HG03520 (cell line): ENCODE results near the gene SELENOI.
A peak's percentile ranks its signal among the peaks of the same experiment; 100 is the strongest.
"Not testable (repeated sequence)": the region's sequence is repeated elsewhere in the genome, so short reads cannot be mapped to it uniquely, and the experiment has no call there.

Source experiments
- ATAC-seq: cut with Tn5 transposase; IDR thresholded peaks from one replicate; pipeline ENCODE4 v1.9.1; 2021; ENCODE audit warnings: mild to moderate bottlenecking, moderate library complexity; ENCODE audit not compliant: unreplicated experiment

Gene SELENOI

DNA sequence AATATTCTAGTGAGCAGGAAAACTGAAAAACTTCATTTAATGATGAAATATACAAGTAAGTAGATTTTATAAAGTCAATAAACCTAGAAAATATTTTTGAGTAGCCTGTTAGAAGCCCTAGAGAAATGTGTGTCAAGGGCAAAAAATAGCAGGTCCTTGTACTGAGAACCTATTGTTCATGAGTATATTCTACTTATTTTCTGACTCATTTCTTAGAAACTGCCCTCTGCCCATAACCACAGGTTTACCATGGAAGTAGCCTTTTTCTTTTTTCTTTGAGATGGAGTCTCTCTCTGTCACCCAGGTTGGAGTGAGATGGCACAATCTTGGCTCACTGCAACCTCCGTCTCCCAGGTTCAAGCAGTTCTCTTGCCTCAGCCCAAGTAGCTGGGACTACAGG lies 19.4 kb upstream of the SELENOI start:
- ATAC-seq: no peak

DNA sequence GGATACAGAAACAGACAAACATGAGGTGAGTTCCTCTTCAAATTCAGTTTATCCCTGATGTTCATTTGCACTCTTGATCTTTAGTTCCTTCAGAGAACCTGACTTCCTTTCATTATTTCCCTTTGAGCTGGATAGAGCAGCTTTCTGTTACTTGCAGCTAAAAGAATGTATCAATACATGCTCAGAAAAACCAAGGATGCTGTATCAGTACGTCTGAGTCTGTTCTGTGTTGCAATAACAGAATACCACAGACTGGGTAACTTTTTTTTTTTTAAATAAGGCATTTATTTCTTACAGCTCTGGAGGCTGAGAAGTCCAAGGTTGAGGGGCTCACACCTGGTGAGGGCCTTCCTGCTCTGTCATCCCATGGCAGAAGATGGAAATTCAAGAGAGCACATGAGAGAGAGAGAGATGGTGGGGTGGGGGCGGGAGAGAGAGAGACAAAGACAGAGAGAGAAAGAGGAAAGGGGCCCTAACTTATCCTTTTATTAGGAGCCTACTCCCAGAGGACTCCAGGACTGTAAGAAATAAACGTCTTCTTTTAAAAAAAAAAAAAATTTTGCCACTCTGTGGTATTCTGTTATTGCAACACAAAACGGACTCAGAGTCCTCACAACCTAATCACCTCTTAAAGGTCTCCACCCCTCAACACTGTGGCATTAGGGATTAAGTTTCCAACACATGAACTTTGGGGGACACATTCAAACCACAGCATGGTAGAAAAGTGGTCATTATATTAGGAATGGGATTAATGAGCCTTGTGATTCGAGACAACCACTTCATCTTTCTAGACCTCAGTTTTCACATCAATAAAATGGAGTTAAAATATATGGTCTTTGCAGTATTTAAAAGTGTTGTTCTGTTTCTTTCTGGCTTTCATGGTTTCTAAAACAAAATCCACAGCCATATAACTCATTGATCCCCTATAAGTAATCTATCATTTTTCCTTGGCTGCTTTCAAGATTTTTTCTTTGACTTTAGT lies 18.4 kb upstream of the SELENOI start:
- ATAC-seq: no peak

GRCh38 chr2:26329083-26329482 lies 16.9 kb upstream of the SELENOI start:
- not testable (repeated sequence) for ATAC-seq

DNA sequence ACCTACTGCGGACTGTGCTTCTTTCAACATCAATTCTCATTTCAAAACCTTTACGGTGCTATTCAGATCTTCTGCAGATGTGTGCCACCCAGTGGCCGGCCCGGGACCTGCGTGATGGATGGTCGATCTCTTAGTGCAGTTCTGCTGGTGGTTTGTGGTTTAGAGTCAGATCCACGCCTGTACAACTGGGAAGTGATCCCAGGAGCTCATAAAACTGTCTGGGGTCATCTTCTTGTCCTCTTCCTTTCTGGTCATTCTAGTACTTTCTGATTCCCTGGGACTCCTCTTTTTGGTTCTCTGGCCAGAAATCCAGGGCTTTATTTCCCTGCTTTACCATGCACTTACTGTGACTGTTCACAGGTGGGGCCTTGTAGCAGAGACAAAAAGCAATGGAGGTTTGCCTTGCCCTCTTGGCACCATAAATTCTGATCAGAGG lies 15.8 kb upstream of the SELENOI start:
- ATAC-seq: no peak

DNA sequence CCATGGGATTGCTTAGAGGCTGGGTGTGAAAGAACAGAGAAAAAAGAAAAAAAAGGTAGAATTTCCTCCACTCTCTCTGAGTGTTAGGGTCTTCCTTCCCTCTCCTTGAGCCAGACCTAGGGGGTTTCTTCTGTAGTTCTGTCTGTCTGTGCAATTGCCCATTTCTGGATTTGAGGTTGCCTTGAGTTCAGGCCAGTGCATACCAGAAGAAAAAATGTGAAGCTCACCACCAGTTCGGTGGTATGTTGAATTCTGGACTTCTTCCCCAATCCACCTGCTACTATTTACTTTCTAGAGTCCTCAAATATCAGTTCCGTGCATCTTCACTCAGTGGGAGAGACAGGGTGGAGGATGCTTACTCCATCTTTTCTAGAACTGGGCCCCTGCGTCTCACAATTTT lies 15.3 kb upstream of the SELENOI start:
- no peak for ATAC-seq

DNA sequence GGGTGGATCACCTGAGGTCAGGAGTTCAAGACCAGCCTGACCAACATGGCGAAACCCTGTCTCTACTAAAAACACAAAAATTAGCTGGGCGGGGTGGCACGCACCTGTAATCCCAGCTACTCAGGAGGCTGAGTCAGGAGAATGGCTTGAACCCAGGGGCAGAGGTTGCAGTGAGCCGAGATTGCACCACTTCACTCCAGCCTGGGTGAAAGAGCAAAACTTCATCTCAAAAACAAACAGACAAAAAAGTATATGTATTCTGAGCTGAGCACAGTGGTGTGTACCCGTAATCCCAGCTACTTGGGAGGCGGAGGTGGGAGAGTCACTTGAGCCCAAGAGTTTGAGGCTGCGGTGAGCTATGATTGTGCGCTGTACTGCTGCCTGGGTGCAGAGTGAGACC lies 14.6 kb upstream of the SELENOI start:
- not testable (repeated sequence) for ATAC-seq

DNA sequence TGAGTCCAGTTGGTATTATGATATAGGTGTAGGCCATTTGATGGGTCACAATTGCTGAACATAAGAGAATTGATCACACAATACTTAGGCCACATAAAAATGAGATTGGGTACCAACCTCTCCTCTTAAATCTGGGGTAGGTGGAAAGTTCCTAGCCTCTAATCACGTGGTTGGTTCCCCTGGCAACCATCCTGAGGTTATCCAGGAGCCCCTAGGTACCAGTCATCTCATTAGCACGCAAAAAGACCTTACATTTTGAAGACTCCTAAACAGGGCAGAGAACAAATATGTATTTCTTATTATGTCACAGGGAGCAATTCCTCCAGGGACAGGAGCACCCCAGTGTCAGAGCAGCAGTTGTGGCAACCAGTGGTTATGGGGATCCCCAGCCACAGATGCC lies 12.7 kb upstream of the SELENOI start:
- ATAC-seq: no peak

DNA sequence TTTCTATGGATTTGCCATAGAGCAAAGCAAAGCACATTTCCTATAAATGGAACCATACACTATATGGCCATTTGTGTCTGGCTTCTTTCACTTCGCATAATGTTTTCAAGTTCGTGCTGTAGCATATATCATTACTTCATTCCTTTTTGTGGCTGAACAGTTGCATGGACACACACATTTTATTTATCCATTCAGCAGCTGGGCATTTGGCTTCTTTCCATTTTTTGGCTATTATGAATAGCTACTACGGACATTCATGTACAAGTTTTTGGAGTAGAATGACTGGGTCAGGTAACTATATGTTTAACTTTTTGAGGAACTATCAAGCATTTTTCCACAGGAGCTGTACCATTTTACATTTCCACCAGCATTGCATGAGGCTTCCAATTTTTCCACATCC lies 10.7 kb upstream of the SELENOI start:
- no peak for ATAC-seq

GRCh38 chr2:26336719-26337118 lies 9.2 kb upstream of the SELENOI start:
- ATAC-seq: no peak

DNA sequence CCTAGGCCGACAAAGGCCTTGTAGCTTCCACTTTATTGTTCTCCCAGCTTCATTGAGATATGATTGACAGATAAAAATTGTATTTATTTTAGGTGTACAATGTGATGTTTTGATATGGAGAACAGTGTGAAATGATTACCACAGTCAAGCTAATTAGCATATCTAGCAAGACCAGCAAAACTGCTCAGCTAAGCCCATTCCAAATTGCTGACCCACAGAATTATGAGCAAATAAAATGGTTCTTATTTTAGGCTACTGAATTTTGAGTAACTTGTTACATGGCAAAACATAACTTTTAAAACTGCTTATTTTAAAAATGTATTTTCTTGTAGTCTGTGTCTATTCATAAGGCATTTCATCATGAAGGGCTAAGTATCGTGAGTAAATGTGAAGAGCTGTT lies 8.6 kb upstream of the SELENOI start:
- ATAC-seq: no peak

DNA sequence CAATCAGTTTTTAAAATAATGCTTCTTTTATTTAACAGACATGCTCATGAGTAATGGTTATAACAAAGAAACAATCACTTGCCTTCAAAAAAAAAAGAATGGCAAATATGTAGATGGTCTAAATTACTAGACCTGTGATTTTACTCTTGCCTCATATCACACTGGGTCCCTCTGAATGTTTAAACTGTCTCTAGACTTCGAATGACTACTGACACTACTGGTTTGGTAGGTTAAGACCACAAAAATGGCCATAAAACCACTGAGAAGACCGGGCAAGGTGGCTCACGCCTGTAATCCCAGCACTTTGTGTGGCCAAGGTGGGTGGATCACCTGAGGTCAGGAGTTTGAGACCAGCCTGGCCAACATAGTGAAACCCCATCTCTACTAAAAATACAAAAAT lies 5.1 kb upstream of the SELENOI start:
- no peak for ATAC-seq

DNA sequence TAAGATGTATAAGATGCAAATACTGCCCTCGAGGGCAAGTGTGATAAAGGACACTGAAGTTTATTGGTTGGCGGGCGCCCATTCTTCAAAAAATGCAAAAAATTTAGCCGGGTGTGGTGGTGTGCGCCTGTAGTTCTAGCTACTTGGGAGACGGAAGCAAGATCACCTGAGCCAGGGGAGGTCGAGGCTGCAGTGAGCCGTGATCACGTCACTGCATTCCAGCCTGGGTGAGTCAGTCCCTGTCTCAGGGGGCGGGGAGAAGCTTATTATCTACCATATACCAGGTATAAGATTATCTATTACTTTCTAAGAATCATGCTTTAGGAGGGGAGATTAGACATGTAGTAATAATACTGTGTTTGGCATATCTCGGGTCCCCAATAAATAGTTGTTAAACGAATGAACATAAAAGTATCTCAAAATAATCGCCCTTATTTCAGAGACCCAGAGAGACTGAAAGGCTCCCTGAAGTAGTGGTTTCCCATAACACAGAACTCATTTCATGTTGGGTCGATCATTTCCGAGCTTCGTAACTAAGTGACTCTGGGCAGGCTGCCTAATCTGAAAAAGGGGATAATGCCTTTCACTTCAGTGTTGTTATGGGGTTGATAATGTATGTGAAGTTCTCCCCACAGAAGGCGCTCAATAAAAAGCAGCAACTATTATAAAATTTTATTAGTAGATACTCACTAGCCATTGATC lies 1.2 kb upstream of the SELENOI start:
- ATAC-seq: no peak

DNA sequence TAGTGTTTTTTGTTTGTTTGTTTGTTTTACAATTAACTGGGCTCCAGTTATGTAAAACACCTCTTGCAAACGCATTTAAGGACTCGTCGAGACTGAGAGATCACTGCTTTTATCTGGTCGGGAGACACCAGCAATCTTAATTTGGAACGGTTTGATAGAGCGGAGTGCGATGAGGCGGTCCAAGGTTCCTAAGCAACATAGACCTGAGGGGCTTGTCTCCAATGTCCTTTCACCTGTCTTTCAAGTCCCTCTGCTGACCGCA lies 729 bp upstream of the SELENOI start:
- ATAC-seq: peak; percentile 2

DNA sequence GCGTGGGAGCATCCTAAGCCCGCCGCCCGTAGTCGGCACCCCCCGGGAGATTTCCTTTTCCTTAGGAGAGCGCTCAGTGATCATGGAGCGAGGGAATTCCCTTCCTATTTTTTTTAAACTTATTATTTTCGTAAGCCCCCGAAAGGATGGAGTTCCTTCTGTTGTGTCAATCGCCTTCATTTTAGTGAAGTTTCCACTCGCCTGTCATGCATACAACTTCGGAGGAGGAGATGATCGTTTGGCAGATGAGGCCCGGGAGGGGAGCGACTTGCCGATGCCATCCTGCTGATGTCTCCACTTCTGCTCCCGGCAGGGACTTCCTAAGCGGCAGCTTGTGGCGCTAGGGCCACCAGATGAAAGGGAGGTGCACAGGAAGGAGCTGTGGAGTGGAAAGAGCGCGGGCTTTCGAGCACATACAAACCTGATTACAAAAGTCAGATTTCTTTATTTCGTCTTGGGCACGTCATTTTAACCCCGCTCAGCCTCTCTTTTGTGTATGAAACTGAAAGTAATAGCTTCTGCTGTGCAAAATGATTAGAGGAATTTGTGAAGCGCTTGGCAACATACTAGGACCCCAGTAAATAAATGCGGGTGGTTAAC lies 611 bp downstream of the SELENOI start, which contains the start of gene ADGRF3:
Gene ADGRF3, minus strand, starts transcription at position 336 of the 600 bp plus-strand sequence. CDS start 555 bp downstream, outside the sequence.
- no peak for ATAC-seq

DNA sequence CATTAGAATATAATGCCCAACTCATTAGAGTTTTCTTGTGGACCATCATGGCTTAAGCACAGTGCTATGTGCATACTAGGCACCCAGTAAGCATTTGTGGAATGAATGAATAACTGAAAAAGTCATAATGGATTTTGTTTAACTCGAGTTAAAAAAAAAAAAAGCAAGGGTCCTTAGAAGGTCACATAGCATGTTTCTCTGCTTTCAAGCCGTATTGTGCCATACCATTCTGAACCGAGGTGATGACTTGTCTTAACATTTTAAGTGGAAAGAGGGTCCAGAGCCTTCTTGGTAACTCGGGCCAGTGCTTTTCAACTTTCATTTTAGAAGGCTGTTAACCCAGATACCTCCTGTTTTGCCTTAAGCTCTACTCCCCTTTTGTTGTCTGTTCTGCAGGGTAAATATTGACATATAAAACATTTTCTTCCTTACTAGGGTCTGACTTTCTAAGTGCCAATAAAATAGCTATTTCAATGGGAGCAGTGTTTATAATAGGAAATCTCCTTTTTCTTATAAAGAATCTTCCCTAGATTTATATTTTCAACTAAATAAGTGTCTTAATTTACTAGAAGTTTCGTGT lies 1.4 kb downstream of the SELENOI start:
- ATAC-seq: no peak

DNA sequence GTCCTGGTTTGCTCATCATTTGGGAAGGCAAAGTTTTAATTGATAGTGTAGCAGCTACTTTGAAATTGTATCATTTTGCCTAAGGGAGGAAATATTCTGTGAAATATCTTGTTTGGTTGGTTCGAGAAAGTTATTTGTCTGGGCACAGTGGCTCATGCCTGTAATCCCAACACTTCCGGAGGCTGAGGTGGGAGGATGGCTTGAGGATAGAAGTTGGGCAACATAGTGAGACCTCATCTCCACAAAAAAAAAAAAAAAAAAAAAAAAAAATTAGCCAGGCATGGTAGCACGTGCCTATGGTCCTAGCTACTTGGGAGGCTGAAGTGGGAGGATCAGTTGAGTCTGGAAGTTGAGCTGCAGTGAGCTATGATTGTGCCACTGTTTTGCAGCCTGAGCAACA lies 3.7 kb downstream of the SELENOI start:
- no peak for ATAC-seq

DNA sequence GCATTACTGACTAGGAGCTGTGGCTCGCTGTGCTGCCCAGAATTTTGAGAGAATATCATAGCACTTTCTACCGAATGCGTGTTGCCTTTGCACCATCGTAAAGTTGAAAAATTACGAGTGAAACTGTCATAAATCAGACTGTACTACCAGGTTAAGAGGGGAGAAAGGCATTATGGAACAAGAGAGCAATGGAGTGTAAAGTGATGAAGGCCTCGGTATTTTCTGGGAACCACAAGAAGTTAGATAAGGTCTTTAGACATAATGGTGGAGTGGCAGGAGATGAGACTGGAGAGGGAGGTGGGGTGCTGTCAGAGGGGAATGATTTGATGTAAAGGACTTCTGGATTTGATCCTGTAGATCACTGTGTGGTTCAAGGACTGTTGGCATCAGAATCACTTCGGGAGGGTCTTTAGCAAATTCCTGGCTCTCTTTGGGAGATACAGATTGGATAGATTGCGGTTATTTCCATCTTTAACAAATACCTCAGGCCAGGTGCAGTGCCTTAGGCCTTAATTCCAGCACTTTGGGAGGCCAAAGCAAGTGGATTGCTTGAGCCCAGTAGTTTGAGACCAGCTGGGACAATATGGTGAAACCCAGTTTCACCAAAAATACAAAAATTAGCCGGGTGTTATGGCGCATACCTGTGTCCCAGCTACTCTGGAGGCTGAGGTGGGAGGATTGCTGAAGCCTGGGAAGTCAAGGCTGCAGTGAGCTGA lies 5.6 kb downstream of the SELENOI start:
- ATAC-seq: no peak

- ATAC-seq: no peak
Observed at GRCh38 chr2:26352892-26353291, 6.9 kb downstream of the SELENOI start.

GRCh38 chr2:26354469-26354868 lies 8.5 kb downstream of the SELENOI start:
- ATAC-seq: not testable (repeated sequence)

DNA sequence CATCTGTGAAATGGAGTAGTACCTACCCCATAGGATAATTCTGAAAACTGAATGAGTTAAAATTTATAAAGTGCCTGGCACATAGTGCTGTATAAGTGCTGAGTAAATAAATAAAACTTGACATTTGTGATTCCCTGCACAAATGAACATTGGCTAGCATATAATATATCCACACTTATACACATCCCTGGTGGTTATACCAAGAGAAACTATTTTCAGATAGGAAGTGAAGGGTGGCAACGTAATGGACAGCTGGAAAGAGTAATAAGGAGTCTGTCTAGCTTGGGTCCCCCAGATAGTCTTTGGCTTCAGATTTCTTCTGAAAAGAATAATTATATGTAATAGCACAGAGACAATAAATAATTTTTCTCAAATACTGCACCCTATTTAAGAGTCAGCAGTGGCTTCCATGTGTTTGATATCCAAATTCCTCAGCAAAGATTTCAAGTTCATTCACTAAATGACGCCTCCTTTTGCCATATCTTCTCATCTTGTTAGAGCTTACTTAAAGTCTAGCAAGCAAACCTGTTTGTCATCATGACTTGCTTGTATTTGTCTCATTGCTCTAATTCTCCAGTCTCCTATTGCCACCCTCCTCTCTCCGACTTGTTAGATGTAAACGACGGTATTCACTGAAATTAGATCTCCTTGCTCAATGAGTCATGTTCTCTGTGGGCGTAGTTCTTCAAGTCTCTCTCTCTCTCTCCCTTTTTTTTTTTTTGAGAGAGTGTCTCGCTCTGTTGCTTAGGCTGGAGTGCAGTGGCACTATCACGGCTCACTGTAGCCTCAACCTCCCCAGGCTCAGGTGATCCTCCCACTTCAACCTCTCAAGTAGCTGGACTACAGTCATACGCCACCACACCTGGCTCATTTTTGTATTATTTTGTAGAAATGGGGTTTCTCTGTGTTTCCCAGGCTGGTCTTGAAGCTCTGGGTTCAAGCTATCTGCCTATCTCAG lies 9.4 kb downstream of the SELENOI start:
- ATAC-seq: no peak
